ENCODE measurements around the gene GULP1.

- no peak for TF ChIP-seq ZNF318 (CRISPR knock-in tag; IDR thresholded peaks at IDR 0.05)
- no peak for TF ChIP-seq POLR2A (IDR thresholded peaks at IDR 0.05; ENCODE audit: insufficient read depth in 1 of 2, low read depth in 2 of 2, low read length in 2 of 2)
- TF ChIP-seq ZNF124 (CRISPR knock-in tag; IDR thresholded peaks at IDR 0.05), result no peak
- TF ChIP-seq JUND (CRISPR knock-in tag; IDR thresholded peaks at IDR 0.05), result no peak
- TF ChIP-seq PAX8 (CRISPR knock-in tag; IDR thresholded peaks at IDR 0.05; ENCODE audit: borderline replicate concordance), result no peak
- TF ChIP-seq ARID4A (CRISPR knock-in tag; IDR thresholded peaks at IDR 0.05; ENCODE audit: borderline replicate concordance), result no peak
- TF ChIP-seq, protein P1, sequence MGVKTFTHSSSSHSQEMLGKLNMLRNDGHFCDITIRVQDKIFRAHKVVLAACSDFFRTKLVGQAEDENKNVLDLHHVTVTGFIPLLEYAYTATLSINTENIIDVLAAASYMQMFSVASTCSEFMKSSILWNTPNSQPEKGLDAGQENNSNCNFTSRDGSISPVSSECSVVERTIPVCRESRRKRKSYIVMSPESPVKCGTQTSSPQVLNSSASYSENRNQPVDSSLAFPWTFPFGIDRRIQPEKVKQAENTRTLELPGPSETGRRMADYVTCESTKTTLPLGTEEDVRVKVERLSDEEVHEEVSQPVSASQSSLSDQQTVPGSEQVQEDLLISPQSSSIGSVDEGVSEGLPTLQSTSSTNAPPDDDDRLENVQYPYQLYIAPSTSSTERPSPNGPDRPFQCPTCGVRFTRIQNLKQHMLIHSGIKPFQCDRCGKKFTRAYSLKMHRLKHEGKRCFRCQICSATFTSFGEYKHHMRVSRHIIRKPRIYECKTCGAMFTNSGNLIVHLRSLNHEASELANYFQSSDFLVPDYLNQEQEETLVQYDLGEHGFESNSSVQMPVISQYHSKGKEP (CRISPR knock-in tag; IDR thresholded peaks at IDR 0.05), result no peak
- no peak for TF ChIP-seq JUN (CRISPR knock-in tag; IDR thresholded peaks at IDR 0.05)
- TF ChIP-seq, protein P2, sequence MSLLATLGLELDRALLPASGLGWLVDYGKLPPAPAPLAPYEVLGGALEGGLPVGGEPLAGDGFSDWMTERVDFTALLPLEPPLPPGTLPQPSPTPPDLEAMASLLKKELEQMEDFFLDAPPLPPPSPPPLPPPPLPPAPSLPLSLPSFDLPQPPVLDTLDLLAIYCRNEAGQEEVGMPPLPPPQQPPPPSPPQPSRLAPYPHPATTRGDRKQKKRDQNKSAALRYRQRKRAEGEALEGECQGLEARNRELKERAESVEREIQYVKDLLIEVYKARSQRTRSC (CRISPR knock-in tag; IDR thresholded peaks at IDR 0.05; ENCODE audit: low read depth), result no peak
- TF ChIP-seq, protein P3, sequence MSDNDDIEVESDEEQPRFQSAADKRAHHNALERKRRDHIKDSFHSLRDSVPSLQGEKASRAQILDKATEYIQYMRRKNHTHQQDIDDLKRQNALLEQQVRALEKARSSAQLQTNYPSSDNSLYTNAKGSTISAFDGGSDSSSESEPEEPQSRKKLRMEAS (IDR thresholded peaks at IDR 0.05), result no peak
- no peak for TF ChIP-seq STAT6 (CRISPR knock-in tag; IDR thresholded peaks at IDR 0.05; ENCODE audit: borderline replicate concordance)
- TF ChIP-seq, protein P4, sequence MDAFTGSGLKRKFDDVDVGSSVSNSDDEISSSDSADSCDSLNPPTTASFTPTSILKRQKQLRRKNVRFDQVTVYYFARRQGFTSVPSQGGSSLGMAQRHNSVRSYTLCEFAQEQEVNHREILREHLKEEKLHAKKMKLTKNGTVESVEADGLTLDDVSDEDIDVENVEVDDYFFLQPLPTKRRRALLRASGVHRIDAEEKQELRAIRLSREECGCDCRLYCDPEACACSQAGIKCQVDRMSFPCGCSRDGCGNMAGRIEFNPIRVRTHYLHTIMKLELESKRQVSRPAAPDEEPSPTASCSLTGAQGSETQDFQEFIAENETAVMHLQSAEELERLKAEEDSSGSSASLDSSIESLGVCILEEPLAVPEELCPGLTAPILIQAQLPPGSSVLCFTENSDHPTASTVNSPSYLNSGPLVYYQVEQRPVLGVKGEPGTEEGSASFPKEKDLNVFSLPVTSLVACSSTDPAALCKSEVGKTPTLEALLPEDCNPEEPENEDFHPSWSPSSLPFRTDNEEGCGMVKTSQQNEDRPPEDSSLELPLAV (CRISPR knock-in tag; conservative IDR thresholded peaks at IDR 0.05; ENCODE audit: low read depth), result no peak
- TF ChIP-seq TRIM22 (IDR thresholded peaks at IDR 0.05), result no peak
Observed at GRCh38 chr2:188265315-188265714, 26.4 kb upstream of the GULP1 start.

Measured in HepG2 (cell line).